ELR (cell line): Measurements from ENCODE around the gene SCGB1D4.
"Not testable (repeated sequence)": the region's sequence is repeated elsewhere in the genome, so short reads cannot be mapped to it uniquely, and the experiment has no call there.

ENCODE experiments used
- DNase-seq: peaks from one replicate; pipeline ENCODE4 v3.0.0-alpha.2; 2015; ENCODE audit warnings: low read depth

SCGB1D4 gene, protein sequence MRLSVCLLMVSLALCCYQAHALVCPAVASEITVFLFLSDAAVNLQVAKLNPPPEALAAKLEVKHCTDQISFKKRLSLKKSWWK

DNA sequence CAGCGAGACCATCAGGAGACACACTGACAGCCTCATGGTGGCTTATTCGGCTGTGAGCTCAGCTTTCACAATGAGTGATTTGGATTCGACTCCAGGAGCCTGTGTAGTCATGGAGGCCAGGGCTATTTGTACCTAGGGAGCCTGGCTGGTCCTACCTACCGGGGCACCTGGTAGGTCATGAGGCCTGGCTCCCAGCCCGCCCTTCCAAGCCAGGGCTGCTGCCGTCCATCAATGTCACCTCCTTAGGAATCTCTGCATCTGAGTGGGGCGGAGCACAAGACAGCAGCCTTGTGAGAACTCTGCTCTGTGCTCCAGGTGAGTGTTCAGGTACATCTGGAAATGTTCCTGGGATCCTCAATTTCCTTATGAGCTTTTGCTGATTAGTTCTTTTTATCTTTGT lies at the start of gene SCGB1D4:
SCGB1D4 (minus strand) TSS at position 101 of the 400 bp plus-strand sequence; CDS start at position 36, 65 bp downstream.
- no peak for DNase-seq

DNA sequence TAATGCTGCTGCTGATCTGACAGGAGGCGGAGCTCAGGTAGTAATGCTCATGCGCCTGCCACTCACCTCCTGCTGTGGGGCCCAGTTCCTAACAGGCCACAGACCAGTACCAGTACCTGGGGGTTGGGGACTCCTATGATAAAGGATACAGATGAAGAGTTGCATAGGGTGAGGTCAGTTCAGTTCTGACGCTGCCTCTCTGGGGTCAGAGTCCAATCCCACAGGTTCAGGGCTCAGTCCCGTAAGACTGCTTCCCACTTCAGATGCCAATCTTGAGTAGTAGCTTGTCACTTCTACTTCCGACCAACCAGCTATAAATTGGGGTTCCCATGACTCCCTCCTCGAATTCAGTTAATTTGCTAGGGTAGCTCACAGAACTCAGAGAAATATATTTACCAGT lies 47.0 kb upstream of the SCGB1D4 start:
- DNase-seq: no peak

DNA sequence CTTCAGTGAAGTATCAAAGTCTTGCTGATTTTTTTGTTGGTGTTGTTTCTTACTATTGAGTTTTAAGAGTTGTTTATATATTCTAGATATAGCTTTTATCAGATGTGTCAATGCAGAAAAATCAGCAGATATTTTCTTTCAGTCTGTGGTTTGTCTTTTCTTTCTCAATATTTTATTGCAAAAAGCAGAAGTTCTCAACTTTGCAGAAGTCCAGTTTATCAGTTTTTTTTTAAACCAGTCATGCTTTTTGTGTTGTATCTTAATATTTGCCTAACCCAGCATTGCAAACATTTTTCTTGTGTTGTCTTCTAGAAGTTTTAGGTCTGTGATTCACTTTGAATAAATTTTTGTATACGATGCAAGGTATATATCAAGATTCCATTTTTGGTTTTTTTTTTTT lies 45.3 kb upstream of the SCGB1D4 start:
- DNase-seq: no peak

DNA sequence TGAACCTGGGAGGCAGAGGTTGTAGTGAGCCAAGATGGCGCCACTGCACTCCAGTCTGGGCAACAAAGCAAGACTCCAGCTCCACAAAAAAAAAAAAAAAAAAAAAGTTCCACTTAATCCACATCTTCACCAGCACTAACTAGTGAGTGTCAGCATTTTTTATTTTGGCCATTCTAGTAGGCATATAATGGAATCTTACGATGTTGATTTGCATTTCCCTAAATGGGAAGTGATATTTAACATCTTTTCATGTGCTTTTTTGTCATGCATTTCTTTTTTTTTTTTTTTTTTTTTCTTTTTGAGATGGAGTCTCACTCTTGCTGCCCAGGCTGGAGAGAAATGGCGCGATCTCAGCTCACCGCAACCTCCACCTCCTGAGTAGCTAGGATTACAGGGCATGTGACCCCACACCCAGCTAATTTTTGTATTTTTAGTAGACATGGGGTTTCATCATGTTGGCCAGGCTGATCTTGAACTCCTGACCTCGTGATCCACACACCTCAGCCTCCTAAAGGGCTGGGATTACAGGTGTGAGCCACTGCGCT lies 44.8 kb upstream of the SCGB1D4 start:
- DNase-seq: not testable (repeated sequence)

DNA sequence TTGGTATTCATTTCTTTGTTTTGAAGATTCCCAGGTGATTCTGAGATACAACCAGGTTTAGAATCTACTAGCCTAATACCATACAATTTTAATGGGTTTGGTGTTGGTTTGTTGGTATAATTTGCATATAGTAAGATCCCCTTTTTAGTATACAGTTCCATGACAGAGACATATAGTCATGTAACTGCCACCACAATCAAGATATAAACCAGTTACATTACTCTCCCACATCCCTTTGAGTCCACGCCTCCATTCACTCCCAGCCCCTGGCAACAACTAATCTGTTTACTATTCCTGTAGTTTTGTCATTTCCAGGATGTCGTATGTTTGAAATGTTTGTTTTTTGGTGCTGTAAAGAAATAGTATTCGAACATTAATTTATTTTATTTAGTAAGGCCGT lies 42.7 kb upstream of the SCGB1D4 start:
- no peak for DNase-seq

DNA sequence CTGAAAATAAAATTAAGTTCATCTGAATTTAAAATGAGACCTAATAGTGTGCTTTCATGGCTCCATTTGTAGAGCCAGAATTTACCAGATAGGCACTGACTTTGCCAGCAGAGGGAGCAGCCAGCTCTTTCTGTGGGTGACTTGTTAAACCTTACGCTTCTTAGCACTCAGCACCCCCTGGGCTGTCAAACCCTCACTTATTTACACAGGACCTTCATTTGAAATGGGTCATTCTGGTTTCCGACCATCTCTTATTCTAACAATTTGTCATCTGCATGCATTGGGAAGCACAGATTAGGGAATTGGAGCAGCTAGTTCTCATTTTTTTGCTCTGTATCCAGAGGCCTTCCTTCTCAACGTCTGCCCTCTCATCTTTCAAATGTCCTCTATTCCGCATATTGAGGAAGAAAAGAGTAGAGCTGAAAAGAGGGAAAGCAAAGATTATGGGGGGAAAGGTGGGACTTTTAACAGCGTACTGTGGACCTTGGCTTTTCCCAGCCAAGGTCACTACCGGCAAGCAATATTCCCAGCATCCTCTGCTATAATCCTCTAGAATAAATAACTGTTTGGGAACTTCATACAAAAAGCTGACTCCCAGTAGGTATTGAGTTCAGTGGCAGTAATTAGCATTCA lies 41.5 kb upstream of the SCGB1D4 start:
- peak; percentile 56 for DNase-seq

DNA sequence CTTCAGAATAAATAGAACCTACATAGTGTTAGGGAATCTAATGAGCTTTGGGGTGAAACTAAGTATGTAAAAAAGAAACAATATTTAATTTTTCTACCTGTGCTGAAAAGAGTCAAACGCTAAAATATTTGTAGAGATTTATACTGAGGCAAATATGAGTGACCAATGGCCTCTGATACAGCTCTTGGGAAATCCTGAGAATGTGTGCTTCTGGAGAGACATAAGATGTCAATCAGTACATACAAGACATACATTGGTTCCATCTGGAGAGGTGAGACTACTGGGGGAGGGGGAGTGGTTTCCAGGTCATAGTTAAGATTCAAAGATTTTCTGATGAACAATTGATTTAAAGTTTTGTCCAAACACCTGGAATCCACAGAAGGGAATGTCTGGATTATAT lies 39.3 kb upstream of the SCGB1D4 start:
- DNase-seq: no peak

DNA sequence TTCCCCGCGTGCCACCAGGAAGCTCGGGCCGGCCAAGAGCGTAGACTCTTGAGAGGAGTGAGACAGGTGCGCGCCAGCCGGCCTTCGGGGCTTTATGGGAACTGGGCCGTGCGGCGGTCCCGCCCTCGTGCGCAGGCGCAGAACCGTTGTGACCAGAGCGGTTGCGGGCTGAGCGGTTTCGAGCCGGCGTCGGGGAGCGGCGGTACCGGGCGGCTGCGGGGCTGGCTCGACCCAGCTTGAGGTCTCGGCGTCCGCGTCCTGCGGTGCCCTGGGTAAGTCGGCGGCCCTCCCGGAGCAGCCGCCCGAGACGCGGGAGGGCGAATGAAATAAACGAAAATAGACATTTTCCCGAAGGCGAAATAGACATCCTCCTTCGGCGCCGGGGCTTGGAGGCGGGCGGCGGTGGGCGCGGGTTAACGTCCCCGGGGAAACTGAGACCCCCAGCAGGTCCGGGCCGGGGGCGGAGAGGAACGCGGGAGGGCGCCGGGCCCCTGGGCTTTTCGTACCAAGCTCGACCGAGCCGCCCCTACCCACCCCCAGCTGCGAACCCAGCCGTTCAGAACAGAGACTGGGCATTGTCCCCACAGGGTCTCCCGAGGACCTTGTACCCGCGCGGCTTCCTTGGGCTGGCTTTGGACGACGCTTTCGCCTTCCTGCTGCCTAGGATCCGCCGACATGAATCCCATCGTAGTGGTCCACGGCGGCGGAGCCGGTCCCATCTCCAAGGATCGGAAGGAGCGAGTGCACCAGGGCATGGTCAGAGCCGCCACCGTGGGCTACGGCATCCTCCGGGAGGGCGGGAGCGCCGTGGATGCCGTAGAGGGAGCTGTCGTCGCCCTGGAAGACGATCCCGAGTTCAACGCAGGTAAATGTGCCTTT lies 38.7 kb upstream of the SCGB1D4 start, which contains the start of gene ASRGL1:
ASRGL1 (plus strand) TSS at position 146 of the 879 bp plus-strand sequence; CDS start at position 676, 530 bp downstream.
- DNase-seq: peak; percentile 67

DNA sequence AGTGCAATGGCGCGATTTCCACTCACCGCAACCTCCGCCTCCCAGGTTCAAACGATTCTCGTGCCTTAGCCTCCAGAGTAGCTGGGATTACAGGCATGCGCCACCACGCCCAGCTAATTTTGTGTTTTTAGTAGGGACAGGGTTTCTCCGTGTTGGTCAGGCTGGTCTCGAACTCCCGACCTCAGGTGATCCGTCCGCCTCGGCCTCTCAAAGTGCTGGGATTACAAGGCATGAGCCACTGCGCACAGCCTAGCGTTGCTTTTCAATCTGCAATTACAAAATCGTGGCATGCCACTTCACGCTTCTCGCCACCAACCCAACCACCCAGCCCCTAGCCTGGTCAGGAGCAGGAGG lies 38.1 kb upstream of the SCGB1D4 start:
- DNase-seq: not testable (repeated sequence)

DNA sequence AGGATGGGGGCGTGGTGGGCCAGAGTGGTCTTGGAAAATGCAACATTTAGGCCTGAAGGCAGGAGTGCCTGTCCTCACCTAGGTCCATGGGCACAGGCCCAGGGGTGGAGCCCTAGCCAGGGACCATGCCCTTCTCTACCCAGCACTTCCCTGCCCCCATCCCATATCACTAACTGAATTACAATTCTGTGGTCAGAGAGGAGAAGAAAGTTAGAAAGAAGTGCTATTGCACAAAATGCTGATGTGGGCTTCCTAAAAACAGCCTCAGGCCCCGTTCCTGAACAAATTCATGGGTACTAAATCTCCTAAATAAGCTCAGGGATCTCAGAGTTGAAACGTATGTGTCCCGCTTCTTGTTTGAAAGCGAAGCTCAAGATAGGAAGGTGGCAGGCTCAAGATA lies 34.9 kb upstream of the SCGB1D4 start:
- no peak for DNase-seq

DNA sequence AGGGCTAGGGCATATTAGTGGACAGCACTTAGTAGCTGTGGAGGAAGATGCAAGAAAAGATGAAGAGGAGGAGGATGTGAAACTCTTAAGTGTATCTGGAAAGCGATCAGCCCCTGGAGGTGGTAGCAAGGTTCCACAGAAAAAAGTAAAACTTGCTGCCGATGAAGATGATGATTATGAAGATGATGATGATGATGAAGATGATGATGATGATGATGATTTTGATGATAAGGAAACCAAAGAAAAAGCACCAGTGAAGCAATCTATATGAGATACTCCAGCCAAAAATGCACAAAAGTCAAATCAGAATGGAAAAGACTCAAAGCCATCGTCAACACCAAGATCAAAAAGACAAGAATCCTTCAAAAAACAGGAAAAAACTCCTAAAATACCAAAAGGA lies 32.4 kb upstream of the SCGB1D4 start:
- DNase-seq: not testable (repeated sequence)

DNA sequence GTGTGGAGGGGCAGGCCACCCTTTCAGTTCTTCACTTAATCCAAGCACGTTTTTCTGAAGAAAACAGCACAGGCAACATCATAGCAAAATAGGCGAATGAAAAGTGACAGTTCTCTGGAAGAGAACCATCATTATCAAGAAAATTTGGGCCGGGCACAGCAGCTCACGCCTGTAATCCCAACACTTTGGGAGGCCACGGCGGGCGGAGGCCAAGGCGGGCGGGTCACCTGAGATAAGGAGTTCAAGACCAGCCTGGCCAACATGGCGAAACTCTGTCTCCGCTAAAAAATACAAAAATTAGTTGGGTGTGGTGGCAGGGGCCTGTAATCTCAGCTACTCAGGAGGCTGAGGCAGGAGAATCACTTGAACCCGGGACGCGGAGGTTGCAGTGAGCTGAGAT lies 28.7 kb upstream of the SCGB1D4 start:
- DNase-seq: not testable (repeated sequence)

DNA sequence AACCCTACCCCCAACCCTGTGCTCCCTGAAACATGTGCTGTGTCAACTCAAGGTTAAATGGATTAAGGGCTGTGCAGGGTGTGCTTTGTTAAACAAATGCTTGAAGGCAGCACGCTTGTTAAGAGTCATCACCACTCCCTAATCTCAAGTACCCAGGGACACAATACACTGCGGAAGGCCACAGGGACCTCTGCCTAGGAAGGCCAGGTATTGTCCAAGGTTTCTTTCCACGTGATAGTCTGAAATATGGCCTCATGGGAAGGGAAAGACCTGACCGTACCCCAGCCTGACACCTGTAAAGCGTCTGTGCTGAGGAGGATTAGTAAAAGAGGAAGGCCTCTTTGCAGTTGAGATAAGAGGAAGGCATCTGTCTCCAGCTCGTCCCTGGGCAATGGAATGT lies 27.8 kb upstream of the SCGB1D4 start:
- not testable (repeated sequence) for DNase-seq

DNA sequence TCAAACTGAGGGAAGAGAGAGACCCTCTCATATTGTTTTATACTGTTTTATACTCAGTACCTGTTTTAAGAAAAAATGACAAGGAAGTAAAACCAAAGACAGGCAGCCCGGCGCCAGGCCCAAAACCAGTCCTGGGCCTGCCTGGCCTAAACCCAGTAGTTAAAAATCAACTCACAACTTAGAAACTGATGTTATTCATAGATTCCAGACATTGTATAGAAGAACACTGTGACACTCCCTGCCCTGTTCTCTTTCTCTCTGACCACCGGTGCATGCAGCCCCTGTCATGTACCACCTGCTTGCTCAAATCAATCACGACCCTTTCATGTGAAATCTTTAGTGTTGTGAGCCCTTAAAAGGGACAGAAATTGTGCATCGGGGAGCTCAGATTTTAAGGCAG lies 26.9 kb upstream of the SCGB1D4 start:
- DNase-seq: not testable (repeated sequence)

DNA sequence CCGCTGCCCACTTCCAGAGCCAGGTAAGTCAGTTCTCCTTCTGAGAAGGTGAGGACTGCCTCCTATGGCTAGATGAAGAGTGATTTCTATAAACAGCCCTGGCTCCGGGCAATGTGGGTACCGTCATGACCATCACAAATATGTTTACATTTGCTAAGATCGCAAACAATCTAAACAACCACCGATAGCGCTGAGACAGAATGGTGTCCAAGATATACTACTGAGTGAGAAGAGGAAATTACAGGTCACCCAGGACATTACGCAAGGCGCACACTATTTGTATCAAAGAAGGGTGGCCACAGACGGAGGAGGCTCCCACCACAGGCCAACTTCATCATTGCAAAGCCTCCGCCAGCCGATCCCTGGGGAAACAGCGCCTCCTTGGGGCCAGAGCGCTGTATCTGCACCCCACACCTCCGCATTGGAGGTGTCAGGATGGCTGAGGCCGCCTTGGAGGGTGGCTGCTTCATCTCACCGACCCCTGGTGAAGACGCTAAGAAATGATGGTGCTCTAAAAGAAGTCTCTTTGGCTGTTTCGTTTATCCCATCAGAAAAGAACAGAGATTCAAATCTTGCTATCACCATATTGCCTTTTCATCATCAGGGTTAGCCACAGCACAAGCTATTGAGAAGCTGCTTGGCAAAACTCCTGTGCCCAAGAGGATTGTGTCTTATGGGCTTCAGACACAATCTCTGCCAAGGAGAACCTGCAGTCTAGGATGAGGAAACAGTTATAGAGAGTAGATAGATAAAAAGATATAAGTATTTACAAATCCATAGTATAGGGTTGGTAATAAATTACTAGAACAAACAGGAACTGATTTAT lies 26.1 kb upstream of the SCGB1D4 start:
- peak; percentile 46 for DNase-seq

DNA sequence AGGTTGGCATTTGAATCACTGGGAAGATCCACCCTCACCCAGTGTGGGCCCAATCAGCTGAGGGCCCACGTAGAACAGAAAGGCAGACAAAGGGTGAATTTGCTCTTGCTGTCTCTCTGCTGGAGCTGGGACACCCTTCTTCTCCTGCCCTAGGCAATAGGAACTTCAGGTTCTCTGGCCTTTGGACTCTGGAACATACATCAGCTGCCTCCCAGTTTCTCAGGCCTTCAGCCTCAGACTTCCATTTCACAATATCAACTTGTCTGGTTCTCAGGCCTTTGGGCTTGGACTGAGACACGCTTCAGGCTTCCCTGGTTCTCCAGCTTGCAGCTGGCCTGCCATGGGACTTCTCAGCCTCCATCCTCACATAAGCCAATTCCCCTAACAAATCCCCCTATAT lies 23.6 kb upstream of the SCGB1D4 start:
- DNase-seq: no peak

DNA sequence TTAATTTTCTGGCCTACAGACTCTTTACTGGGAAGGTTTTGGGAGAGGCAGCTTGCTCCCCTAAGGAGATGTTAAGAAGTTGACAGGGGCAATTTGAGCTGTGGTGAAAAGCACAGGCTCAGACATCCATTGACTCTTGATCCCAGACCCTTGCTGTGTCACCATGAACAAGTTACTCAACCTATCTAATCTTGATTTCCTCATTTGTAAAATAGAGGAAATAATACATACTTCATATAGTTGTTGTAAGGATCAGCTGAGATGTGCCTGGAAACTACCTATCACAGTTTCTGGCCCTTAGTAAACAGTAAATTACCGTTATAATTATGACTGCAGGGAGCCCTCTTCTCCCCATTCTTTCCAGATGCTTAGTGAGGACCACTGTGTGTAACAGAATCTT lies 16.6 kb upstream of the SCGB1D4 start:
- no peak for DNase-seq

DNA sequence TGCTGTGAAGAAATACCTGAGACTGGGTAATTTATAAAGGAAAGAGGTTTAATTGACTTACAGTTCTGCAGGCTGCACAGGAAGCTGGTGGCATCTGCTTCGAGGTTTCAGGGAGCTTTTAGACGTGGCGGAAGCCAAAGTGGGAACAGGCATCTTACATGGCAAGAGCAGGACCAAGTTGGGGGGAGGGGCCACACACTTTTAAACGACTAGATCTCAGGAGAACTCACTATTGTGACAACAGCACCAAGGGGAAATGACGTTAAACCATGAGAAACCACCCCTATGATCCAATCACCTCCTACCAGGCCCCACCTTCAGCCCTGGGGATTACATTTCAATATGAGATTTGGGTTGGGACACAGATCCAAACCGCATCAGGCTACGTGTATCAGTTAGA lies 11.1 kb upstream of the SCGB1D4 start:
- no peak for DNase-seq

DNA sequence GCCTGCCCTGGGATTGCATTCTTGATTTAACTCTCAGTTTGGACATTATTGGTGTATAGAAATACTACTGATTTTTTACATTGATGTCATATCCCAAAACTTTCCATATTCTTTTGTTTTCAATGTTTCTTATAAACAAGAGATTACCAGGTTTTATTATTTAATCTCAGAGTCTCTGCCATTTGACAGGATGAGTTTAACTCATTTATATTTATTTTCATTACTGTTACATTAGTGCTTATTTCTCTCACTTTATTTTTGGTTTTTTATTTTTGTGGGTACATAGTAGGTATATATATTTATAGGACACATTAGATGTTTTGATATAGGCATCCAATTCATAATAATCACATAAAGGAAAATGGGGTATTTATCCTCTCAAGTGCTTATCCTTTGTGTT lies 9.1 kb upstream of the SCGB1D4 start:
- no peak for DNase-seq

DNA sequence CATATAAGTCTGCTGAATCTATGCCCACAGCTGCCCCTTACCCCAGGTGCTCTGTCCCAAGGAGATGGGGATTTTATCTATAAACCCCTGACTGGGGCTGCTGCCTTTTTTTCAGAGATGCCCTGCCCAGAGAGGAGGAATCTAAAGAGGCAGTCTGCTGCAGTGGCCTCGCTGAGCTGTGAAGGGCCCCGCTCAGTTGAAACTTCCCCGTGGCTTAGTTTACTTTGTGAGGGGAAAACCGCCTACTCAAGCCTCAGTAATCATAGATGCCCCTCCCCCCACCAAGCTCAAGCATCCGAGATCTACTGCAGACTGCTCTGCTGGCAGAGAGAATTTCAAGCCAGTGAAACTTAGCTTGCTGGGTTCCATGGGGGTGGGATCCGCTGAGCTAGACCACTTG lies 7.4 kb upstream of the SCGB1D4 start:
- DNase-seq: no peak

DNA sequence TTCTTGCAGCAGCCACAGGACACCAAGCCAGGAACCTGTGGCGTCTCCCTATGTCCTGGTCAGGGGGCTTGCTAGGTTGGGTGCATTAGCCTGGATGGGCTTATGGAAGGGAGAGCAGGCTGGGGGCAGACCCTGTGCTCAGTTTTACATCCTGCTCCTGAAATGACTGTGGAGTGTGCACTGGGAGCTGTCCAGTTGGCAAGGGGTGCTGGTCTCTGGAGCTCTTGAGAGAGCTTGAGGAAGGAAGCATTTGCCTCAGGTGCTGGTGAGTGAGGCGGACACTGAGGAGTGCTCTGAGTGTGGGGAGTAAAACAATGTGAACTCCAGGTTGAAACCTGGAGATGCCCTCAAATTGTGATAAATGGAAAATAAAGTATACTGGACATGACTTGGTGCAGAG lies 3.4 kb downstream of the SCGB1D4 start:
- DNase-seq: peak; percentile 20

DNA sequence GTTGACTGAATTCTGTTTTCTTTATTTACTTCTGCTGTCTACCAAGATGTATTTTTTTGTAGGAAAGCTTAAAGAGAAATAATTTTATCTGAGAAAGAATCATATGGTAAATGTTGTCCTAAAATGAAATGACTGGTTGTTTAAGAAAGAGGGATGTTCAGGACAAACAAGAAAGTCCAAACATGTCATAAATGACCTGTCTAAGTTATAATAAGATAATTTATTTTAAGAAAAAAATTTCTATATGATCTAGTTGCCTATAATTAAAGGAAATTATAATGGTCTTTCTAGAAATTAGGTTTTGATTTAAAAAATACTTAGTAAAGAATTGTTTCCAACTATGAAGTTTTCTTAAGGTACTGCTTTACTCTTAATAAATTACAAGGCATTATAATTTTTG lies 18.4 kb downstream of the SCGB1D4 start:
- no peak for DNase-seq
